HG03095 (cell line): ENCODE measurements around the gene SUPT3H.

Source experiments
- ATAC-seq: cut with Tn5 transposase; IDR thresholded peaks from one replicate; pipeline ENCODE4 v1.9.1; 2021; ENCODE audit warnings: moderate library complexity; ENCODE audit not compliant: unreplicated experiment

Gene SUPT3H

DNA sequence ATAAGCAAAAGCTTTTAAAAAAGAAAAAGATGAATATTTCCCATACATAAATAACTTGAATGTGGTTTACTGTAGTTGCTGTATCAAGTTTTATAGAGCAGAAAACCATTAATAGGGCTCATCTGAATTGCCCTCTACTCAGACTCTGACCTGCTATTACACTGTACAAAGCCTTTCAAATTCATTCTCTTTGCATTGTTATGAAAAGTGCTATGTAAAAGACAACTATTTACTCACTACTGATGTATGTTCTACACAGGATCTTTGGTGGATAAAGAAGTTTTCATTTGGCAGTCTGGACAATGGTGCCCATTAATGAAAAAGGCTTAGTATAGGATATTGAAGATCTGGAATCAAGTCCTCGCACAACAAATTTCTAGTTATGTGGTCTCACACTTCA lies 248.7 kb downstream of the SUPT3H start:
- ATAC-seq: no peak

DNA sequence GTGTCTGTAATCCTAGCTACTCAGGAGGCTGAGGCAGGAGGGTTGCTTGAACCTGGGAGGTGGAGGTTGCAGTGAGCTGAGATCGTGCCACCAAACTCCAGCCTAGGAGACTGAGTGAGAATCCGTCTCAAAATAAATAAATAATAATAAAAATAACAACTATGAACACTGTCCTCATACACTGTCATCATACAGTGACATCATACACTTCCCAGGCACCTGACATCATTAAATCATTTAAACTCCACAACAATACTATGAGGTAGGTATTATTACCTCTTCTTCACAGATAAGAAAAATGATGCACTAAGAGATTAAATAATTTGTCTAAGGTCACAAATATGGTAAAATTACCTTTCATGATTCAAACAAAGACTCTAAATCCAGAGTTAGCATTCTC lies 250.5 kb downstream of the SUPT3H start:
- ATAC-seq: no peak

DNA sequence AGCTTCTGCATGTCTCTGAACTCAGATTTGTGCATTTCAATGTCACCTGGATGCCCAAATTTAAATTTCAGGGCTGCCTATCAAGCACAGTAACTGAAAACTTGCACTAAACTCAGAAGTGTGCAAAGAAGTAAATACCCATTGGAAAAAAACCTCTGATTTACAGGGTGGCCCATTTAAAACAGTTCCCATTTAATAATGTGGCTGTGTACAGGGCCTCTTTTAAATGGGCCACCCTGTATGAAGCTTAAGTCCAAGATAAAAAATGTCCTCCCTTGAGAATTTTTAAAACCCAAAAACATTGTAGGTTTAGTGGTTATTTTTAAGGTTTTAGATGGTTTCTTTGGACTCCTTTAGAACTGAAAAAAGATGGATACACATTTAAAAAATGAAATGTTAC lies 251.7 kb downstream of the SUPT3H start:
- no peak for ATAC-seq

DNA sequence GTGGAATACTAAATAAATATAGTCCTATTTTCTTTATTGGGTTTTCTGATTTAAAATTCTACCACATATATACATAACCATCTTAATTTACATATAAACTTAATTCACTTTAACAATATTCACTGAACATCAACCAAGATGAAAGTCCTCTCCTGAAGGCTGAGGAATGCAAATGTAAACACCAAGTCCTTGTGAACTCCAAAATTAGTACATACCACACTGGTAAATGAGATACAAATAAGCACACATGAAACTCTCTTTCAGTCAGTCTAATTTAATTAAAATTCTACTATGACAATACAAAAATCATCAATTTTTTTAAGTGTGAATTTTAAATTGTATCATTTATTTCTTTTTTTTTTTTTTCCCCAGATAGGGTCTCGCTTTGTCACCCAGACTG lies 254.7 kb downstream of the SUPT3H start:
- ATAC-seq: no peak

DNA sequence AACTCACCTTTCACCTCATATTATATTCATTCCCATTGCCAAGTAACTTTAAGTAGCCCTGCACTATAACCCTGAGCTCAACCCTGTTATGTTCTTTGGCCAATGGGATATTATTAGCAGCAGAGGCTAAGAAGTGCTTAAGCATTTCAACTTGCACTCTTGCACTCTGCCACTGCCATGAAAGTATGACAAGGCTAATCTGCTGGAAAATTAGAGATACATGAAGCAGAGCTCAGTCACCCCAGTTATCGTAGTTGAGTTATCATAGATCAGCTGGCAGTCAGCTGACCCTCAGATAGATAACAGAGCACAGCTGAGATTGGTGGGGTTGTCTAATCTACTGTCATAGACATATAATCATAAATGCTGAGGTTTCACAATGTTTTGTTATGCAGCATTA lies 259.0 kb downstream of the SUPT3H start:
- ATAC-seq: no peak

DNA sequence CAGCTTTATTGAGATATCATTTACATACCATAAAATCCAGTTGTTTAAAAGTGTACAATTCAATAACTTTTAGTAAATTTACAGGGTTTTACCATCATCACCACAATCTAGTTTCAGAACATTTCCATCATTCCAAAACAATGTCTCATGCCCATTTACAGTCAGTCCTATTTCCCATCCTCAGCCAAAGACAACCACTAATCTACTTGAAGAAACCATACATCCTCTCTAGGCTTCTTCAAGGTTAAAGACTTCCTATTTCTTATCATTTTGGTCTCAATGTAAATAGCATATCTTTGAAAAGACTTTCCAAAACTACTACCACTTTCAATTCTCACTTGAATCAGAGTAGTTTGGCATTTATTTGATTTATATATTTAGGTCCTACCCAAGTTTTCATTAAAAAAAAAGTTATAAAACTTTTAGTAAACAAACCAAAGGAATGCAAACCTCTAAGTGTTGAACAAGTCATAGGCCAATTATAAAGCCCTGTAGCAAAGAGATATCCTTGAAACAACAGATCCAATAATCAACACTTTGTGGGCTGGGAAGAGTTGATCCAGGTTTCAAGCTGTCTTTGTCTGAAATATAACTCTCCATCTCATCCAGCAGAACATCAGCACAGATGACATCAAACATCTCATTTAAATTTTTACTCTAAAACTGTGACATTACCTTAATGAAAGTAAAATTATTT lies 260.9 kb downstream of the SUPT3H start:
- no peak for ATAC-seq

DNA sequence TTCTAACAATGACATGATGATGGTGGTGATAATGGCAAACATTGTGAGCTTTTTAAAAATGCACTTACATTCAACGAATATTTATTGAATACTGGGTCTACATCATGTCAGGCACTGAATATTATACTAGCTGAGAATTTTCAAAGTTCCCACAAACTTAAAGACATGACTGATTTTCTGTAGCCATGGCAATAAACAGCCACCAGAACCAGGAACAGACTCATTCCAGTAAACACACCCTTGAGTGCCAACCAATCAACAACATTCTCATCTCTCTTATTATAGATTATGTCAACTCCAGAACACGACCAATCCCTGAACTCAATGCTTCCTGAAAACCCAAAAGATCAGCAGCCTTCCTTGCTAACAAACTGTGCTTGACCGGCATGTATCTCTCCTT lies 262.0 kb downstream of the SUPT3H start:
- ATAC-seq: no peak

DNA sequence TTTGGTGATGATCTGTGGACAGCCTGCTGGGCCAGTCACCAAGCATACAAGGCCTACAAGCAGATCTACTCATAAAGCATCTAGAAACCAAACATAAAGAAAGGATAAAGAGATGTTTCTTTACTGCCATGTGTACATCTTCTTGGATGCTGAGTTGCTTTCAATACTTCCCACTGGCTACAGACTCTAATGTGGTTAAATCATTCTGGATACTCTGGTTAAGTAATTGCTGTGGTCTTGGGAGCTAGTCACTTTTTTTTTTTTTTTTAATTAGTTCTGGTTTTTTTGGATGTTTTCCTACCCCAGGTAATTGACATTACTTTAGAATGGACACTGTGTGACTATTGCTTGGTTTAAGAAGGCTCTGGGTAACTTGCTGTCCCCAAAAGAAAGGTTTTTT lies 265.0 kb downstream of the SUPT3H start:
- no peak for ATAC-seq

DNA sequence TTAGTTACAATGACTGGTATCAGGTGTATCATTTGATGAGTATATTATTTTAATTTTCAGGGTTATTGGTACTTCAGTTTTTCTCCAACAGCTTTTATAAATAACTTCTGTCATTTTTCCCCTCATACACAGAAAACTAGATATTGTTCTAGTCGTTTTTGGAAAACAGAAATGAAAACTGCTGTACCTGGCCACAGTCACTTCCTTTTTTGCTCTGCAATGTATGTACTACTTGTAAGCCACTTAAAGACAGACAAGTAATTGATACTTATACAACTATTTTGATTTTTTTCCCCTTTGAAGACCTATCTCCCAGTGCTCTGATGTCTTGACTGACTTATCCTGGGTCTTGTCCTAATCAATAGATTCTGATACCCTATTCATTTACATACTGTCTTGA lies 268.2 kb downstream of the SUPT3H start:
- ATAC-seq: no peak

DNA sequence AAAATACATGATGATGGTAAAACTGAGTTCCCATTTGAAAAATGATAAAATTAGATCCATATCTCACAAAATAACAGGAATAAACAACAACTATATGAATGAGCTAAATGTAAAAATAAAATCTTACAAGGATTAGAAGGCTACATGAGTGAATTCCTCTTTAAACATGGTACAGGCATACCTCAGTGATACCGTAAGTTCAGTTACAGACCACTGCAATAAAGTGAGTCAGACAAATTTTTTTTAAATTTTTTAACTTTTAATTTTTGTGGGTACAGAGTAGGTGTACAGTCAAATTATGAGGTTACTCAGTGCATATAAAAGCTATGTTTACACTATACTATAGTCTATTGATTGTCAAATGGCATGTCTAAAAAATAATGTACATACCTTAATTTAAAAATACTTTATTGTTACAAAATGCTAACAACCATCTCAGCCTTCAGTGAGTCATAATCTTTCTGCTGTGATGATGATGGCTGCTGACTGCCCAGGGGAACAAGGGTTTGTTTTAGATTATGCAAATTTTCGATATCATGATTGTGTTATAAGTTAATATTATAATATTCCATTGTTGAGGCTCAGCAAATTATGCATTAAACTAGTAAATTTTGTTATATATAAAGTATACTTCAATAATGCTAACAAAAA lies 272.4 kb downstream of the SUPT3H start:
- ATAC-seq: no peak

DNA sequence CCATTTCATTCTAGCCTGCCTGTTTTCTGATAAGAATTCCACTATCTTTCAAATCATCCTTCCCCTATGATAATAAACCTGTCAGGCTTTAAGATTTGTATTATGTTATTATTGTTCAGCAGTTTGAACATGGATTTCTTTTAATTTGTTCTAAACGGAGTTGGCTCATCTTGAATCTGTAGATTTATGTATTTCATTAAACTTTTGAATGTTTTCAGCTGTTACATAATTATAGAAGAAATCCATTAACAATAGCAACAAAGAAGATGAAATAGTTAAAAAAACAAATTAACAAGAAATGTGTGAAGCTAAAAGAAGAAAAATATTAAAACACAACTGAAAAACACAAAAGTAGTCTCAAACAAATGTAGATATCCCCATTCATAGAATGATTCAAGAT lies 273.3 kb downstream of the SUPT3H start:
- ATAC-seq: no peak

DNA sequence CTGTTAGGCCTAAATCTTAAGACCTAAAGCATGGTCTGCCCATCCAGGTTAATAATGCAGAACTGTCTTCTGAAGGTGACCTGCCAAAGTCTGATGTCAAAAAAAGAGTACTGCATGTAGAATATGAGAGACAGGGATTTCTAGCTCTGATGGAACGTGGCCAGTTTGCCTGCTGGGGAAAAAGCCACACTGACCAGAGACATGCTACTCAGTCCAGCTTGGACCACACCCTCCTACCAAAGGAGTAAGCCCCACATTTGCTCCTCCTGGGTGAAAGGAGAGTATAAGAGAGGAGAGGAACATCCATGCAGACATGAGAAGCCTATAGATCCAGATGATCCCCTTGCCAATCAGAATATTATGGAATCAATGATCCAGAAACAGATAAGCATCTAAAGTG lies 279.5 kb downstream of the SUPT3H start:
- ATAC-seq: no peak

DNA sequence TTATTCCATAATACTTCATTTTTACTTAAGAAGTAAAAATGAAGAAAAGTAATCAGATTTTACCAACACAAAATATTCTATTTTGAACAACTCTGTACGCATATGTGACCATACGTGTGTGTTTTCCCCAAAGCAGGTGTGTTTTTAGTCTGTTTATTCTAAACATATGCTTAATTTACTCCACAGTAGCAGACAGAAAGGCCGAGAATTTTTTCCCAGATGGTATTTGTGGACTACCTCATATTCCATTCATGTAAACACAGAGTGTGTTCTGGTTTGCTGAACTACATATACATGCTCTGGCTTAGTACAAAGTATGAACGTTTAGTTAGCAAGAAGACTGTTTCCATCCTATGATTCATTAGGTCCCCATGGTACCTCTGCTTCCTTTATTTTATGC lies 282.9 kb downstream of the SUPT3H start:
- no peak for ATAC-seq

DNA sequence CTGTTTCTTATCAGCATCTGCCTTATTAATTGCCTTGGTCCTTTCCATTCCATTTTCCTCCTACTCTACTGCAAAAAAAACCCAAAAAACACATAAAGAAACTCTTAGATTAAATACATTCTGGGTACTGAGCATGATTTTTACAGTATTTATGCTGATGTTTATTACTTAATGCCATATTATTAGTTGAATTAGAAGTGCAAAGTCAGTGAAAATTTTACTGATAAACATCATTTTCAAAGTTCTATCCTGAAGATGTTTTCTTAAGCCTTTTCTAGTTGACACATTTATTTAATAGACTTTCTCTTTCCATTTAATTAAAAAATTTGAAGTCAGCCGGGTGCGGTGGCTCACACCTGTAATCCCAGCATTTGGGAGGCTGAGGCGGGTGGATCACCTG lies 285.6 kb downstream of the SUPT3H start:
- no peak for ATAC-seq

DNA sequence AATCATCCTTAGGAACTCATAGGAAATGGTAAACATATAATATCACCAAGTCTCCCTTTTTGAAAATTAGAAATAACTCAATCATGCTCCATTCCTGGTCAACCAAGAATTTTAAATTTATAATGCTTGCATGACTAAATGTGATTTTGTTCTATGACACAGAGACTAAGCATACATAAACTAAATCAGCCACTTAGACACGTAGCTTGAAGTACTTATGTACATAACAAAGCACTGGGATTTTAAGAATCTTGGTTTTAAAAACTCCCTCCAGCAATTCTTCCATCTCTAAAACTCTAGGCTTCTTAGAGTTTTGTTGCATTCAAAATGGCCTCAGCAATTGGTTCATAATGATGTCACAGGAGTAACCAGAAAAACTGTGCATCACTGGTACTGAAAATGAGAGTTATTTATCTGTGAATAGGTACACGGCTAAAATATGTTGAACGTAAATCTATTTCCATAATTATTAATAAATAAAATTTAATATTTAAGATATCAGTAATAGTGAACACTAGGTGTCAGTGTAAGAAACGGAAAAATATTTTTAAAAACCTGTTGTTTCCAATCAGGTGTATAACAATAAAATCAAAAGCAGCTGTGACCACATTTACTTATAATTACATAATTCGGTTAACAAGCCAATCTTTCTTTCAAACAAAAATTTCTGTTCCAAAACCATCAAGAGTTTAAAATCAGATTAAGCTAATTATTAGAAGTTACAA lies 291.2 kb downstream of the SUPT3H start:
- no peak for ATAC-seq

DNA sequence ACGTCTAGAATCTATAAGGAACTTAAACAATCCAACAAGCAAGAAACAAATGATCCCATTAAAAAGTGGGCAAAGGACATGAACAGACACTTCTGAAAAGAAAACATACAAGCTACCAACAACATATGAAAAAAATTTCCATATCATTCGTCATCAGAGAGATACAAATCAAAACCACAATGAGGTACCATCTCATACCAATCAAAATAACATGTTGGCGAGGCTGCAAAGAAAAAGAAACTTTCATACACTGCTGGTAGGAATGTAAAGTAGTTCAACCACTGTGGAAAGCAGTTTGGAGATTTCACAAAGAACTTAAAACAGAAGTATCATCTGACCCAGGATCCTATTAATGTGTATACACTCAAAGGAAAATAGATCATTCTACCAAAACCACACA lies 293.5 kb downstream of the SUPT3H start:
- no peak for ATAC-seq

DNA sequence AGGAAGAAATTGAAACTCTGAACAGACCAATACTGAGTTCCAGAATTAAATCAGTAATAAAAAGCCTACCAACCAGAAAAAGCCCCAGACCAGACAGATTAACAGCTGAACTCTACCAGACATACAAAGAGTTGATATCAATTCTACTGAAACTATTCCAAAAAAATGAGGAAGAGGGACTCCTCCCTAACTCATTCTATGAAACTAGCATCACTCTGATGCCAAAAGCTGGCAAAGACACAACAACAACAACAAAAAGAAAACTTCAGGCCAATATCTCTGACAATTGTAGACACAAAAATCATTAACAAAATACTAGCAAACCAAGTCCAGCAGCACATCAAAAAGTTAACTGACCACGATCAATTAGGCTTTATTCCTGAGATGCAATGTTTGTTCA lies 295.6 kb downstream of the SUPT3H start:
- ATAC-seq: no peak

DNA sequence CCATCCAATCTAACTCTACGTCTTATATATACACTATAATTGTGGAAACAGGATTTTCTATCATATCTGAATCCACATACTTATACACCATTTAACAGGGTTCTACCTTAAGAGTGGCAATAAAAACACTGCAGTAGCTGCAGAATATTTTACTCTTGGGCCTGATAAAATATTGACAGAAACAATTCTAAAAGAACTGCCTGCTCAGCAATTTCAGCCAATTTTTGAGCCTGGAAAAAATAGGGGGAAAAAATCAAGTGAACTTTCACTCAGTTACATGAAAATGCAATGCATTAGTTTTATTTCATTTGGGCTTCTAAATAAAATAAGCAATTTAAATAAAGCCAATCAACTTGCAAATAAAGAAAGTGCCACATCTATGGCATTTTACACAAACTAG lies 296.1 kb downstream of the SUPT3H start:
- ATAC-seq: no peak

DNA sequence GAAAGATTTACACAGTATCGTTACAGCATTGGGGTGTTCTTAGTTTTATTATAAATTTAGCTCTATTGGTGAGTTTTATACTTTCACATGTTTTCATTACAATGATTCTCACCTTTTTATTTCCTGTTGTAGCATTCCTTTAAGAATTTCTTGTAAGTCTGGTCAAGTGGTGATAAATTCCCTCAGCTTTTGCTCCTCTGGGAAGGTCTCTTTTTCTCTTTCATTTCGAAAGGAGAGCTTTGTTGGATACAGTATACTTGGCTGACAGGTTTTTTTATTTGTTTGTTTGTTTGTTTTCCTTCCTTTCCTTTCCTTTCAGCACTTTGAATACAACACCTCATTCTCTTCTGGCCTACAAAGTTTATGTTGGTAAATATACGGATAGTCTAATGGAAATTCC lies 299.3 kb downstream of the SUPT3H start:
- no peak for ATAC-seq

DNA sequence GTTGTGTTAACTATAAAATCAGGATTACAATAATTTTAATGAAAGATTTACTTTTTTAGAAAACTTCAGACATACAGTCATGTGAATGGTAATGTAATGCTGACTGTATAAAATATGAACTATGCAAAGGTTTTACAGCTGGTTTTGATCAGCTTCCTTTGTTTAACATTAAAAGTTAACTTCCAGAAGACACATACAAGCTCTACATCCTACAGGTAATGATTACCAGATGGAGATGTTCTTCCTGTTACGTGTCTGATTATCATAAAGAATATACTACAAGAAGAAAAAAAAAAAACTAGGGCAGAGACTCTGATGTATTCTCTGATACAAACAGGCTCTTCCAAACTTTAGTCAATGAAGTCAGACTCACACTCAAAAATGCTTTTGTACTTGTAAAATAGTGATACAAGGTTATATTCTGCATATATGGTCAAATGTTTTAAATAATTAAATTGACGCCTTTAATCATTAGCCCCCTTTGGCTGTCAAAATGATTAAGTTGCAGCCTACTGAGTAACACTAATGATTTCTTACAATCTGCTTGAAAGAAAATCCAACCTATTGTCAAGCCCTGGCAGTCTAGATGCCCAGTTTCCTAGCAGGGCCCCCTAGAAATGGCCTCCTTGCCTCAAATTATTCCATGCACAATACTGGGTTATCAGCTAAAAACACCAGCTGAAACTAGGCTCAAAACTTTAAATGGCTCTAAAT lies 301.4 kb downstream of the SUPT3H start:
- no peak for ATAC-seq

DNA sequence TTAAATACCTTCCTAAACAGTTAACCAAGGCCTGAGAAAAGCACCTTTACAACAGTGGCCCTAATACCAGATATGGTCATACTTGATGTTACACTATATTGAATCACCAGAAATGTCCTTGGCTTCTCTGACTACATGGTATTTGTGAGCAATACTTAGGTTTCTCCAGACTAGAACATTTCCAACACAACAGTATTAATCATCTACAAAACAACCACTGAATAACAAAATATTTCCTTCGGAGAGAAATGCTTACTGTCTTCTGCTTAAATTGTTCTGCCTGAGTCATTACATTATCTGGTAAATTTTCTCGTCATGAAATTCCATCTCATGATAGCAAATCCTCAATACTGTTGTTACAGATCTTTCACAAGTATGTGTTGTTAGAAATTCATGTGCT lies 302.5 kb downstream of the SUPT3H start:
- ATAC-seq: no peak

DNA sequence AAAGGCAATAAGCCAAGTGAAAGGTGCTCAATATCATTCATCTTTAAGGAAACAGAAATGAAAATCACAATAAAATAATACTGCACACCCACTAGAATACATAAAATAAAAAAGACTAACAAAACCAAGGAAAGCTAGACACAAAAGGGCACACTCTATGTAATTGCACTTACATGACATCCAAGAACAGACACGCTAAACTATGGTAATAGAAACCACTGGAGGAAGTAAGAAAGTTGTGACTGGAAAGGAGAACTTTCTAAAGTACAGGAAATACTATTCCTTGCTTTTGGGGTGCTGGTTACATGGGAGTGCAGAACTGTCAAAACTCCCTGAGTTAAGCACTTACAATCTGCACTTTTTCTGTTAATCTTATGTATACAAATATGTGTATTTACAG lies 303.3 kb downstream of the SUPT3H start:
- ATAC-seq: no peak
